H1 (cell line): ENCODE results near the gene SAMD4A. TPM values are rescaled to one million over a fixed set of nuclear protein-coding genes. Genes with fewer than 3 reads are reported as not detected.

ENCODE experiments used
- BCL11A ChIP-seq, 2 experiments: IDR thresholded peaks; one replicate each; pipeline ENCODE4 v1.6.1; 2011; ENCODE audit warnings: low read depth in 2 of 2, low read length in 2 of 2, mild to moderate bottlenecking in 2 of 2
- CBX5 ChIP-seq: fragments of 300-800, 300-1000 bp; sonication (generic); IDR thresholded peaks from 2 replicates; pipeline ENCODE4 v1.7.1; 2016; ENCODE audit warnings: antibody characterized with exemption, low read length, low read depth
- CBX8 ChIP-seq: fragments of 300-800, 300-1000 bp; sonication (generic); IDR thresholded peaks from 2 replicates; pipeline ENCODE4 v1.7.1; 2016; ENCODE audit warnings: low read depth, low read length, borderline replicate concordance
- EP300 ChIP-seq, 2 experiments: IDR thresholded peaks; 1 replicate in 1 of 2; 2 replicates in 1 of 2; pipeline ENCODE4 v1.6.1; 2011 to 2012; ENCODE audit warnings: low read depth in 2 of 2, low read length in 2 of 2, mild to moderate bottlenecking in 2 of 2, borderline replicate concordance in 1 of 2, inconsistent platforms in 1 of 2, moderate library complexity in 1 of 2
- EZH2 ChIP-seq: fragments of 200-600 bp; sonication (generic); IDR thresholded peaks from 2 replicates; pipeline ENCODE4 v1.7.1; 2012; ENCODE audit warnings: low read depth, mild to moderate bottlenecking, moderate library complexity, low read length, inconsistent platforms; ENCODE audit not compliant: severe bottlenecking
- HDAC6 ChIP-seq: IDR thresholded peaks from one replicate; pipeline ENCODE4 v1.7.1; 2012; ENCODE audit warnings: low read depth, mild to moderate bottlenecking, inconsistent platforms, low read length, moderate library complexity
- JUND ChIP-seq: IDR thresholded peaks from 2 replicates; pipeline ENCODE4 v1.6.1; 2011; ENCODE audit warnings: mild to moderate bottlenecking, improper control_type of control experiment, low read length
- KDM1A ChIP-seq: fragments of 200-600, 300-600 bp; sonication (generic); IDR thresholded peaks from 2 replicates; pipeline ENCODE4 v1.7.1; 2016; ENCODE audit warnings: mild to moderate bottlenecking, low read length, borderline replicate concordance
- MAFK ChIP-seq: IDR thresholded peaks from 2 replicates; pipeline ENCODE4 v1.6.1; 2012; ENCODE audit warnings: low read depth, mild to moderate bottlenecking, improper control_type of control experiment, low read length
- NRF1 ChIP-seq: IDR thresholded peaks from 2 replicates; pipeline ENCODE4 v1.6.1; 2011; ENCODE audit warnings: mild to moderate bottlenecking, low read depth, low read length, improper control_type of control experiment
- POU5F1 ChIP-seq: IDR thresholded peaks from 2 replicates; pipeline ENCODE4 v1.6.1; 2011; ENCODE audit warnings: low read depth, mild to moderate bottlenecking, low read length, moderate library complexity
- polyA plus RNA-seq, 7 experiments: library from polyadenylated mRNA; depleted of rRNA in 3 of 7; stranded (reverse) in 5 of 7; unstranded in 2 of 7; fragments of >200 nt in 5 of 7; fragments of 200-250 nt in 2 of 7; gene quantifications; 1 replicate in 5 of 7; 2 replicates in 1 of 7; 4 replicates in 1 of 7; pipeline versions ENCODE4 v1.2.1 to v1.2.3, GENCODE V29; 2011 to 2013; ENCODE audit warnings: missing spikeins in 2 of 7, mixed read lengths in 2 of 7
- total RNA-seq: library from RNA; stranded (reverse); fragmentation: NEBNext Ultra II Directional; extraction: Animal tissue kit (Norgen Biotek cat#: 25700); gene quantifications from 2 replicates; pipeline ENCODE4 v1.2.1, GENCODE V29; 2021
- TF ChIP-seq, protein P1 (sequence below): fragments of 300-600 bp; sonication (generic); IDR thresholded peaks from 2 replicates; pipeline ENCODE4 v1.7.1; 2012; ENCODE audit warnings: low read length, moderate library complexity, mild to moderate bottlenecking, inconsistent platforms; ENCODE audit not compliant: insufficient replicate concordance

SAMD4A gene
- total and polyA plus RNA-seq, 2 of the 8 experiments (the other 6 are each of a cell fraction or from before 2014, with no cell fraction given), result 2.4 to 12.3 TPM

DNA sequence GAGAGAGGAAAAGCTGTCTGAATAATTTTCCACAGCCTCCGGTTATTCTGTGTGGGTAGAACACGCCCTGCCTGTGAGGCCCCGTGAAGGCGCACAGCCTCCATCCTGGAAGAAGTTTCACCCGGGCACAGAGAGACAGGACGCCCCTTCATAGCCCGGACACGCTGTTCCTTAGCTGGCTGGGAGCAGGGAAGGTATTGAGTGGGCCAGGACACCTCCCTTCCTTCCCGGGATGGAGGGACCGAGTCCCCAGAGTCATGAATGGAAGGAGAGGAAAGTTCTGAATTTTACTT is 200.2 kb downstream of the SAMD4A start (continued):
- TF ChIP-seq, protein P1, sequence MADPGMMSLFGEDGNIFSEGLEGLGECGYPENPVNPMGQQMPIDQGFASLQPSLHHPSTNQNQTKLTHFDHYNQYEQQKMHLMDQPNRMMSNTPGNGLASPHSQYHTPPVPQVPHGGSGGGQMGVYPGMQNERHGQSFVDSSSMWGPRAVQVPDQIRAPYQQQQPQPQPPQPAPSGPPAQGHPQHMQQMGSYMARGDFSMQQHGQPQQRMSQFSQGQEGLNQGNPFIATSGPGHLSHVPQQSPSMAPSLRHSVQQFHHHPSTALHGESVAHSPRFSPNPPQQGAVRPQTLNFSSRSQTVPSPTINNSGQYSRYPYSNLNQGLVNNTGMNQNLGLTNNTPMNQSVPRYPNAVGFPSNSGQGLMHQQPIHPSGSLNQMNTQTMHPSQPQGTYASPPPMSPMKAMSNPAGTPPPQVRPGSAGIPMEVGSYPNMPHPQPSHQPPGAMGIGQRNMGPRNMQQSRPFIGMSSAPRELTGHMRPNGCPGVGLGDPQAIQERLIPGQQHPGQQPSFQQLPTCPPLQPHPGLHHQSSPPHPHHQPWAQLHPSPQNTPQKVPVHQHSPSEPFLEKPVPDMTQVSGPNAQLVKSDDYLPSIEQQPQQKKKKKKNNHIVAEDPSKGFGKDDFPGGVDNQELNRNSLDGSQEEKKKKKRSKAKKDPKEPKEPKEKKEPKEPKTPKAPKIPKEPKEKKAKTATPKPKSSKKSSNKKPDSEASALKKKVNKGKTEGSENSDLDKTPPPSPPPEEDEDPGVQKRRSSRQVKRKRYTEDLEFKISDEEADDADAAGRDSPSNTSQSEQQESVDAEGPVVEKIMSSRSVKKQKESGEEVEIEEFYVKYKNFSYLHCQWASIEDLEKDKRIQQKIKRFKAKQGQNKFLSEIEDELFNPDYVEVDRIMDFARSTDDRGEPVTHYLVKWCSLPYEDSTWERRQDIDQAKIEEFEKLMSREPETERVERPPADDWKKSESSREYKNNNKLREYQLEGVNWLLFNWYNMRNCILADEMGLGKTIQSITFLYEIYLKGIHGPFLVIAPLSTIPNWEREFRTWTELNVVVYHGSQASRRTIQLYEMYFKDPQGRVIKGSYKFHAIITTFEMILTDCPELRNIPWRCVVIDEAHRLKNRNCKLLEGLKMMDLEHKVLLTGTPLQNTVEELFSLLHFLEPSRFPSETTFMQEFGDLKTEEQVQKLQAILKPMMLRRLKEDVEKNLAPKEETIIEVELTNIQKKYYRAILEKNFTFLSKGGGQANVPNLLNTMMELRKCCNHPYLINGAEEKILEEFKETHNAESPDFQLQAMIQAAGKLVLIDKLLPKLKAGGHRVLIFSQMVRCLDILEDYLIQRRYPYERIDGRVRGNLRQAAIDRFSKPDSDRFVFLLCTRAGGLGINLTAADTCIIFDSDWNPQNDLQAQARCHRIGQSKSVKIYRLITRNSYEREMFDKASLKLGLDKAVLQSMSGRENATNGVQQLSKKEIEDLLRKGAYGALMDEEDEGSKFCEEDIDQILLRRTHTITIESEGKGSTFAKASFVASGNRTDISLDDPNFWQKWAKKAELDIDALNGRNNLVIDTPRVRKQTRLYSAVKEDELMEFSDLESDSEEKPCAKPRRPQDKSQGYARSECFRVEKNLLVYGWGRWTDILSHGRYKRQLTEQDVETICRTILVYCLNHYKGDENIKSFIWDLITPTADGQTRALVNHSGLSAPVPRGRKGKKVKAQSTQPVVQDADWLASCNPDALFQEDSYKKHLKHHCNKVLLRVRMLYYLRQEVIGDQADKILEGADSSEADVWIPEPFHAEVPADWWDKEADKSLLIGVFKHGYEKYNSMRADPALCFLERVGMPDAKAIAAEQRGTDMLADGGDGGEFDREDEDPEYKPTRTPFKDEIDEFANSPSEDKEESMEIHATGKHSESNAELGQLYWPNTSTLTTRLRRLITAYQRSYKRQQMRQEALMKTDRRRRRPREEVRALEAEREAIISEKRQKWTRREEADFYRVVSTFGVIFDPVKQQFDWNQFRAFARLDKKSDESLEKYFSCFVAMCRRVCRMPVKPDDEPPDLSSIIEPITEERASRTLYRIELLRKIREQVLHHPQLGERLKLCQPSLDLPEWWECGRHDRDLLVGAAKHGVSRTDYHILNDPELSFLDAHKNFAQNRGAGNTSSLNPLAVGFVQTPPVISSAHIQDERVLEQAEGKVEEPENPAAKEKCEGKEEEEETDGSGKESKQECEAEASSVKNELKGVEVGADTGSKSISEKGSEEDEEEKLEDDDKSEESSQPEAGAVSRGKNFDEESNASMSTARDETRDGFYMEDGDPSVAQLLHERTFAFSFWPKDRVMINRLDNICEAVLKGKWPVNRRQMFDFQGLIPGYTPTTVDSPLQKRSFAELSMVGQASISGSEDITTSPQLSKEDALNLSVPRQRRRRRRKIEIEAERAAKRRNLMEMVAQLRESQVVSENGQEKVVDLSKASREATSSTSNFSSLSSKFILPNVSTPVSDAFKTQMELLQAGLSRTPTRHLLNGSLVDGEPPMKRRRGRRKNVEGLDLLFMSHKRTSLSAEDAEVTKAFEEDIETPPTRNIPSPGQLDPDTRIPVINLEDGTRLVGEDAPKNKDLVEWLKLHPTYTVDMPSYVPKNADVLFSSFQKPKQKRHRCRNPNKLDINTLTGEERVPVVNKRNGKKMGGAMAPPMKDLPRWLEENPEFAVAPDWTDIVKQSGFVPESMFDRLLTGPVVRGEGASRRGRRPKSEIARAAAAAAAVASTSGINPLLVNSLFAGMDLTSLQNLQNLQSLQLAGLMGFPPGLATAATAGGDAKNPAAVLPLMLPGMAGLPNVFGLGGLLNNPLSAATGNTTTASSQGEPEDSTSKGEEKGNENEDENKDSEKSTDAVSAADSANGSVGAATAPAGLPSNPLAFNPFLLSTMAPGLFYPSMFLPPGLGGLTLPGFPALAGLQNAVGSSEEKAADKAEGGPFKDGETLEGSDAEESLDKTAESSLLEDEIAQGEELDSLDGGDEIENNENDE, result no peak
- TF ChIP-seq EZH2, result no peak
- TF ChIP-seq POU5F1, result no peak
- no peak for TF ChIP-seq CBX8
- TF ChIP-seq BCL11A (IDR thresholded peaks at IDR 0.05; ENCODE audit: low read depth in 2 of 2, low read length in 2 of 2), result no peak
- no peak for TF ChIP-seq CBX5
- TF ChIP-seq JUND, result no peak
- TF ChIP-seq KDM1A, result no peak
- no peak for TF ChIP-seq MAFK
- TF ChIP-seq EP300 (IDR thresholded peaks at IDR 0.05; ENCODE audit: borderline replicate concordance in 1 of 2, low read depth in 2 of 2, low read length in 2 of 2), result no peak
- TF ChIP-seq NRF1, result no peak
- no peak for TF ChIP-seq HDAC6
